Effector memory CD4-positive, alpha-beta T cell (primary cell): ENCODE results near the gene ANKRD65.
"Not testable (repeated sequence)": the region's sequence is repeated elsewhere in the genome, so short reads cannot be mapped to it uniquely, and the experiment has no call there.

Experiments
- DNase-seq, 3 donors: peaks; one replicate each; pipeline ENCODE4 v3.0.0-alpha.2; 2020
- H3K27ac ChIP-seq: 2 replicates; pipeline ENCODE4 v1.7.0; 2013; ENCODE audit warnings: mild to moderate bottlenecking, low read length, moderate library complexity; ENCODE audit not compliant: insufficient read depth, poor library complexity, severe bottlenecking
- H3K27me3 ChIP-seq: replicated peaks from 2 replicates; pipeline ENCODE4 v1.7.0; 2013; ENCODE audit warnings: mild to moderate bottlenecking, low read length; ENCODE audit not compliant: insufficient read depth, control insufficient read depth, poor library complexity, severe bottlenecking
- H3K36me3 ChIP-seq: 2 replicates; pipeline ENCODE4 v1.7.0; 2013; ENCODE audit warnings: mild to moderate bottlenecking, low read length, moderate library complexity; ENCODE audit not compliant: control insufficient read depth, insufficient read depth
- H3K4me1 ChIP-seq: 2 replicates; pipeline ENCODE4 v1.7.0; 2013; ENCODE audit warnings: low read length, mild to moderate bottlenecking; ENCODE audit not compliant: control insufficient read depth, insufficient read depth, poor library complexity, severe bottlenecking
- H3K4me3 ChIP-seq: 2 replicates; pipeline ENCODE4 v1.7.0; 2013; ENCODE audit warnings: low read length, low read depth, mild to moderate bottlenecking; ENCODE audit not compliant: insufficient read depth, poor library complexity, severe bottlenecking
- H3K9me3 ChIP-seq: 2 replicates; pipeline ENCODE4 v1.7.0; 2013; ENCODE audit warnings: mild to moderate bottlenecking, low read length, moderate library complexity; ENCODE audit not compliant: control insufficient read depth

ANKRD65 gene

GRCh38 chr1:1371746-1372711 is 49.0 kb downstream of the ANKRD65 start:
- Histone ChIP-seq H3K4me1 (peaks cover 34% of the 10 kb centered on the region), H3K27ac (peak overlapping the region; percentile 62), H3K27me3 (no peaks in the 10 kb centered on the region), H3K36me3 (no peaks in the 10 kb centered on the region), H3K4me3 (peak overlapping the region; percentile 31), H3K9me3 (peaks cover 4% of the 10 kb centered on the region)
- DNase-seq = peak; percentile 52 to 69 (median 56)

GRCh38 chr1:1371364-1371745 is 49.7 kb downstream of the ANKRD65 start:
- H3K27ac ChIP-seq = peak overlapping the region; percentile 62

GRCh38 chr1:1370771-1371300 is 50.2 kb downstream of the ANKRD65 start:
- DNase-seq = no peak
- no peaks in the 10 kb centered on the region for H3K36me3 ChIP-seq
- H3K27ac ChIP-seq = no peak overlapping the region
- H3K4me3 ChIP-seq = no peak overlapping the region
- no peaks in the 10 kb centered on the region for H3K27me3 ChIP-seq
- H3K4me1 ChIP-seq = peaks cover 34% of the 10 kb centered on the region
- H3K9me3 ChIP-seq = peaks cover 5% of the 10 kb centered on the region

More at GRCh38 chr1:1371364-1371745, 49.7 kb downstream of the ANKRD65 start:
- Histone ChIP-seq H3K36me3 (no peaks in the 10 kb centered on the region), H3K9me3 (peaks cover 5% of the 10 kb centered on the region), H3K27me3 (no peaks in the 10 kb centered on the region), H3K4me1 (peaks cover 34% of the 10 kb centered on the region), H3K4me3 (peak overlapping the region; percentile 31)
- peak; percentile 71 to 78 (median 74) for DNase-seq

- not testable (repeated sequence) for H3K9me3 ChIP-seq, H3K4me3 ChIP-seq, H3K27ac ChIP-seq, H3K36me3 ChIP-seq, DNase-seq, H3K27me3 ChIP-seq
- peaks cover 33% of the 10 kb centered on the region for H3K4me1 ChIP-seq
Observed at GRCh38 chr1:1370094-1370493, 51.0 kb downstream of the ANKRD65 start.
